Skin epidermis (tissue), 12 donors: Measurements from ENCODE around the gene CIB4.

Experiments used
- H3K27ac ChIP-seq, 21 experiments: fragments of 200-600 bp; sonication (generic) in 11 of 21; one replicate each; pipeline ENCODE4 v1.5.0; 2020; ENCODE audit warnings: mild to moderate bottlenecking in 3 of 21, inconsistent platforms in 2 of 21, moderate library complexity in 2 of 21
- H3K4me3 ChIP-seq, 7 experiments: fragments of 200-600 bp; sonication (generic) in 2 of 7; one replicate each; pipeline ENCODE4 v1.5.0; 2020; ENCODE audit warnings: inconsistent platforms in 2 of 7, mild to moderate bottlenecking in 2 of 7, moderate library complexity in 1 of 7

Gene CIB4

DNA sequence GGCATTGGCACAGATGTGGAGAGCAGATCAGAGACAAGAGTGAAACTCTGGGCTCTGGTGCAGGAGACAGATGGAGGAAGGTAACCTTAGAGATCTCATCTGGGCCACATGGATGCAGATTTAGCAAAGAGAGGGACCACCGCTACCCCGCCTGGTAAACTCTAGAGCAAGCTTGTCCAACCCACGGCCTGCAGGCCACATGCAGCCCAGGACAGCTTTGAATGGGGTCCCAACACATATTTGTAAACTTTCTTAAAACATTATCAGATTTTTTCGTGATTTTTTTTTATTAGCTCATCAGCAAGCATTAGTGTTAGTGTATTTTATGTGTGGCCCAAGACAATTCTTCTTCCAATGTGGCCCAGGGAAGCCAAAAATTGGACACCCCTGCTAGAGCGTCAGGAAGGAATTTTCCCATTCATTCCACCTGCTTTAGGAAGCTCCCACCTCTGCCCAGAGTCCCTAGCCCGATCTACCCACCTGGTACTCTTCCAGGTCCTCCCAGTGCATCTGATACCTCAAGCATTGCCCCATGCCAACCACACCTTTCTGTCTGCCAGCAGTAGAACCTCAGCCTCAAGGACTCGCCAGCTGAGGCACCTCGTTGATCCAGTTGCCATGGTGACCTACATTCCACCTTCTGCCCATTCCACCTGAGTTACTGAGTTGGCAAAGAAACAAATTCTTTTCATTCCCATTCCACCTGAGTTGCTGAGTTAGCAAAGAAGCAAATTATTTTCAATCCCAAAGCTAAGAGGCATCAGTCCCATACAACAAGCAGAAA is at the start of gene CIB4:
Gene CIB4, minus strand, starts transcription at position 586 of the 784 bp plus-strand sequence. Its CDS starts 52 bp downstream, at position 534.
- Histone ChIP-seq H3K27ac (no peak within 1 kb of the TSS), H3K4me3 (no peak within 1 kb of the TSS)

GRCh38 chr2:26687801-26688200 is 46.6 kb upstream of the CIB4 start:
- Histone ChIP-seq H3K4me3 (no peak overlapping the region), H3K27ac (no peak overlapping the region)

DNA sequence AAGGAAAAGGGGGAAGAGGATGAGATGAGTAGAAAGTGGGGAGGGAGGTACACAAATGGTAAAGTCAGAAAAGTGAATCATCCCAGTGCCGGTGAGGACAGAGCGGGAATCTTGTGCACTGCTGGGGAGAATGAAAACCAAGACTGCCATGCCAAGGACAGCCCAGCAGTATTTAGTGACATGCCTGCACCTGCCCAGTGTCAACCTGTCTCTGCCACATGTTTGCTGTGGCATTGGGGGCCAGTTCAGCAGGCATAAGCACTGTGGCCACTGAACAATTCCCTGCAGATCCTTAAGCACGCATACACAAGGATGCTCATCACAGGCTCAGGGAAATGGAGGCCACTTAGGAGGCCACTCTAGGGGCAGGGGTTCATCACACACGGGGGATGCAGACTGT is 46.2 kb upstream of the CIB4 start:
- no peak overlapping the region for H3K27ac ChIP-seq
- no peak overlapping the region for H3K4me3 ChIP-seq

- Histone ChIP-seq H3K4me3 (no peak overlapping the region), H3K27ac (no peak overlapping the region)
Measured at GRCh38 chr2:26685989-26686839, 45.0 kb upstream of the CIB4 start.

- H3K4me3 ChIP-seq, result no peak overlapping the region
- no peak overlapping the region for H3K27ac ChIP-seq
Measured at GRCh38 chr2:26685341-26685740, 44.2 kb upstream of the CIB4 start.

DNA sequence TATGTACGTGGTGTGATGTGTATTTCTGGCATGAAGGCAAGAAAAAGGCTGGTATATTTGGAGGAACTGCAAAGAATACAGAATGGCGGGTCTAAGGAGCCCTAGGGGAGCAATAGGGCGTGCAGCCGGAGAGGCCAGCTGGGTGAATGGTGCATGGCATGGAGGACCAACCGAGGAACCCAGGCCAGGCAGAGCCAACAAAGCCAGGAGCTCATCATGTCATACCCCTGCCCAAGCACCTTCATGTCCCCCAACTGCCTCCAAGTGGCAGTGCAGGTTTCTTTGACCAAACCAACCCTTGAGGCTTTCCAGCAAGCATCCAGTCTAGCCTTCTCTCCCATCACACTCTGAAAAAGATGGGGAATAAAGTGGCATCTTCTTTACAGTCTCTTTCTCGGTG is 42.4 kb upstream of the CIB4 start:
- no peak overlapping the region for H3K4me3 ChIP-seq

DNA sequence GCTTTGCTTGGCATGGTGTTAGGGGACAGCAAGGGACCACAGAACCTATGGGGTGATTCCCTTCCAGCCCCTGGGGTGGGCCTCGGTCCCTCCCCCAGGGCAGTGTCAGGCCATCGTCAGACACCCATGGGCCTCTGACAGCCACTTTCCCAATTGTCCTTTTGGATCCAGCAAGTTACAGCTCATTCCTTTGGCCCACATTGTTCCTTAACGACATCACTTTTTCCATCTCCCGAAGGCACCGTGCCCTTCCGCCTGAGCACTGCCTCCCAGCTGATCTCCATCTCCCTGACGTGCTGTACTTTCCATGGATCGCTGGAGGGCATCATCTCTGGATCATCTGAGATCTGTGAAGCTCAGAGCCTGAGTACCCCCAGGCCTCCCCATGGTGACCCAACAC is 41.0 kb upstream of the CIB4 start:
- no peak overlapping the region for H3K27ac ChIP-seq

More for the DNA sequence above, 42.4 kb upstream of the CIB4 start:
- H3K27ac ChIP-seq, result no peak overlapping the region

GRCh38 chr2:26681656-26682055 is 40.5 kb upstream of the CIB4 start:
- no peak overlapping the region for H3K27ac ChIP-seq
- no peak overlapping the region for H3K4me3 ChIP-seq

More for the DNA sequence above, 41.0 kb upstream of the CIB4 start:
- H3K4me3 ChIP-seq, result no peak overlapping the region

GRCh38 chr2:26679867-26680266 is 38.7 kb upstream of the CIB4 start:
- Histone ChIP-seq H3K27ac (no peak overlapping the region), H3K4me3 (no peak overlapping the region)

DNA sequence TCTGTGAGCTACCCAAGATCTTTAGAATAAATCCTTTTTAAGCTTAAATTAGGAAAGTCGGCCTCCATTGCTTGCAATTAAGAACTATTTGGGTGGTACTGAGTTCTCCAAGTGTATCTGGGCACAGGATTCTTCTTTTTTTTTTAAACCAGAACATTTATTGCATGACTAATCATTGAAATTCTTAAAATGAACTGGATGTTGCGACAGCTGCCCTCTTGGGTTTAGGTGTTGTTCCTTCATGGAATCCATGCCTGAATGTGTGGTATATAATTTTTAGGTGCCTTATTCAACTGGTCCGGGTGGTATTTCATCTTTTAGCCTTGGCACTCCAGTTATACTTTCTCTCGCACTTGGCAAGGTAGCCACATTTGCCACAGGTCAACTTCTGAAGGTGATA is 36.9 kb upstream of the CIB4 start:
- Histone ChIP-seq H3K4me3 (no peak overlapping the region), H3K27ac (no peak overlapping the region)

GRCh38 chr2:26675651-26676255 is 34.6 kb upstream of the CIB4 start:
- H3K4me3 ChIP-seq, result no peak overlapping the region
- no peak overlapping the region for H3K27ac ChIP-seq

DNA sequence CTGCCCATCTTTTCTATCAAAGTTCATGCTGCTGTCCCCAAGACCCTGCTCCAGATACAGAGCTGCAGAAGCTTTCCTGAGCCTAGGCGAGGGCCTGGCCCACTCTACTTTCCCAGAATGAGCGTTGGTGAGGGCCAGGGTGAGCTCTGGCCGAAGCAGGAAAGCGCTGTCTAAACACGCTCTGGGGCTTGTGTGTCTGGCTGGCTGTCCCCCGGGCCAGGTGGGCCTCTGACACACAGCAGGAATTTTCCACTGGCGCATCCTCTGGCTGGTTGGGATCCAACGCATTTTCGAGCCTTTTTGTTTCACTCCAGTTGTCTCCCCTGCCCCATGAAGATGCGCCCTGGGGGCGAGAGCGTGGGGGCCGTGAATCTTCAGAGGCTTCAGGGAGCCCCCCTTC is 33.6 kb upstream of the CIB4 start:
- H3K27ac ChIP-seq, result no peak overlapping the region
- H3K4me3 ChIP-seq, result no peak overlapping the region

DNA sequence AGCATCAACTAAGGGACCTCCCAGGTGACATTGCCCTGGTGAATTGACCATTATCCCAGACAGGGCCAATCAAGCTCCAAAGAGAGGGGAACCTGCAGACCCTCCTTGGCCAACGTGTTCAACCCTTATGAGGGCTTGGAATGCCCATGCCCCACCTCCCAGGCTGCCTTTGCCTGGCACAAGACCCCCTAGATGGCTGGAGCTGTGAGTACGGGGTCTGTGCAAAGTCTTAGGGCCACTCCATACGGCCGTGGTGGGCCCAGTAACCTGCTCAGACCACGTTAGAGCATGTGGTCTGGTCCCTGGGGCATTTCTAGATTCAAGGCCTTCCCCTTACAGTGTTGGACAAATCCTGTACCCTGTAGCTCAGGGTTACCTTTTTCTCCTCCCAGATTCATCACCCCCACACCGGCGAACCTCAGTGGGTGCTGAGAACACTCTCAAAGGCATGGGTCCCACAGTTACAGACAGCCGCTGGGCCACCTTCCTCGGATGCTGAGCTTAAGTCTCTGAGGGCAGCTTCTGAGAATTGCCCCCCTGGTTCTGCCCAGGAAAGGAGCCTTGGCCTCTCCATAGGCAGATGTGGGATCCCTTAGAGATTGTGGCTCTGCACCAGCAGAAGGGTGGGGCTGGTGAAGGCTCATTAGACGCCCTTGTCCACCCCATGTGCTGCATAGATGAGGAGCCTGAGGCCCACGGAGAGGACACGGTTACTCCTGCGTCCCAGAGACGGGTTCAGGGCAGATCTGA is 33.0 kb upstream of the CIB4 start:
- no peak overlapping the region for H3K27ac ChIP-seq
- H3K4me3 ChIP-seq, result no peak overlapping the region

DNA sequence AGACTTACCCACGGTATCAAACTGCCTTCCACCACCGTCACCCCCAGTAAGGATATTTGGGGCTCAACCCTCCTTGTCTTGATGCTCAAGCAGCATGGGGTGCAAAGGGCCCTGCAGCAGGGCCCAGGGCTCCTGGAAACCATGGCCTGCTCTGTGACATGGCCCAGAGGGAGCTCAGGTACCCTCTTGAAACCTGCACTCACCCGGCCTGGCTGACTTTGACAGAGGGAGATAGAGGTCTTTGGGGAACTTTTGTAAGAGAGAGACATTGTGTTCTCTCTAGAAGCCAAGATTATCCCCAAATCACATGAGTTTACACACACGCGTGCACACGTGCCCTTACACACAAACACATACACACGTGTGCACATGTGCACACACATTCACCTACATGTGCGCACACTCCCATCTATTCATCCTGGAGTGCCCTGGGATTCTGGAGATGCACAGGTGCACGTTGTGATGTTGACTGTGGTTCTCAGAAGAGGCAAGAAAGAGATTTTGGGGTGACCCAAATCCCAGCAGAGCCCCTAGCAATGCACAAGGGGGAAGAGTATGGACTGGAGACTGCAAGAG is 31.7 kb upstream of the CIB4 start:
- no peak overlapping the region for H3K27ac ChIP-seq

DNA sequence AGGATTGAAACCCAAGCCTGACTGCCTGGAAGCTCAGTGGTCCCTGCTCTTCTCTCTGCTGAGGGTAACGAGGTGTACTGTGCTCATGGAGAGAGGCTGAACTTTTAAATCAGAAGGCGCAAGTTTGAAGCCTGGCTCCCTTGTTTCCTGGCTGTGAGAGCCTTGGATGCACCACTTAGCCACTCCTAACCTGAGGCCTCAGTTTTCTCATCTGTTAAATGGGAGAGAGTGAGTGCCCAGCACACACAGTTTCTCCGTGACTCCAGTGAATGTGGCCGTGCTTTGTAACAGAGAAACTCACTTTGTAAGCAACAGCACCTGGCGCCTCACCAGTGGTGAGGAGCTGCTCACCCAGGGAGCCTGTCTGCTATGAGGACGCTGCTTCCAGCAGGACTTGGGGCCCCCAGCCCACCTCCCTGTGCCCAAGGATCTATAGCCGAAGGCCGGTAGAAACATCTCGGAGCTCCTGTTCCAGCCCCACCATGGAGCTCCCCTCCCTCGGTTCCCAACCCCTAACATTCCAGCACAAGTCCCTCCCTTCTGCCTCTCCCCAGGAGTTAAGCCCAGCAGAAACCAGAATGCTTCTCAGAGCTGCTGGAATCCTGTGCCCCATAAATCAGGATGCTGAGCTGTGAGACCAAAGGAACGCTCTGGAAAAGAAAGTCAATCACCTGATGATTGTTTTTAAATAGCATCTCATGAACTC is 31.1 kb upstream of the CIB4 start:
- no peak overlapping the region for H3K27ac ChIP-seq
- no peak overlapping the region for H3K4me3 ChIP-seq

More for the DNA sequence above, 31.7 kb upstream of the CIB4 start:
- no peak overlapping the region for H3K4me3 ChIP-seq

DNA sequence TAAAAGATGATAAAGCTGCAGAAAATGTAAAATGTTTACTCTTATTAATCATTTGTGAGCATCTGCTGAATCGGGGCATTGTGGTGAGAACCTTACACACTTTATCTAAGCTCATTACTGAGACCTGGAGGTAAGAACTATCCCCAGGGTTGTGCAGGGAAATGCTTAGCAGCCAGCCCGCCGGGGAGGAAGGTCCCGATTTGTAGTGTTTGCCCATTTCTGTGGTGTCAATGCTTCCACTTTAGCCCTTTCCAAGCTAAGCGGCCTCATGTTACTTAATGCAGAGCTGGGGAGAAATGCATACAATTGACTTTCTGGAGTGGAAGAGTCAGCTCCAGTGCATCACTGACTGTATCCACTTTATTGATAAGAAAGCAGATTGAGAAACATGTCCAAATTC is 30.5 kb upstream of the CIB4 start:
- Histone ChIP-seq H3K27ac (no peak overlapping the region), H3K4me3 (no peak overlapping the region)

DNA sequence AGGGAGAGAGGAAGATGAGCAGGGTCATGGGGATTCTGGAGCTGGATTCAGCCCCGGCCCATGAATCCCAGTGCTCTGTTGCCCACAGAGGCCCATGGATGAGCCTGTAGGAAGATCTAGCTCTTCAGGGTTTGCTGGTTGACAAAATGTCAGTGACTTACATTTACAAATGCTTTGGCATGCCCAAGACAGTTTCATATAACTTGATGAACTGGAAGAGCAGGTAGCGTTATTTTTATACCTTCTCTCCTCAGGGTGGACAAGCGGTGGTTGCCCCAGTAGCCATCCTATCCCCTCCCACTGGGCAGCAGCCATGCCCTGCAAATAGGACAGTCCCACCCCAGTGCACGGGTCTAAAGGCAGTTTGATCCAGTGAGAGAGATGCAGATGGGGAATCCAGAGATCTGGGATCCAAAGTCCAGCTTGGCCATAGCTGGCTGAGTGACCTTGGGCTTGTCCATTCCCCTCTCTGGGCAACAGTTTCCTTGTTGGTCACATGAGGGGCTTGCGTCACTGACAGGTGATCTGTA is 29.8 kb upstream of the CIB4 start:
- H3K27ac ChIP-seq, result no peak overlapping the region
- no peak overlapping the region for H3K4me3 ChIP-seq

DNA sequence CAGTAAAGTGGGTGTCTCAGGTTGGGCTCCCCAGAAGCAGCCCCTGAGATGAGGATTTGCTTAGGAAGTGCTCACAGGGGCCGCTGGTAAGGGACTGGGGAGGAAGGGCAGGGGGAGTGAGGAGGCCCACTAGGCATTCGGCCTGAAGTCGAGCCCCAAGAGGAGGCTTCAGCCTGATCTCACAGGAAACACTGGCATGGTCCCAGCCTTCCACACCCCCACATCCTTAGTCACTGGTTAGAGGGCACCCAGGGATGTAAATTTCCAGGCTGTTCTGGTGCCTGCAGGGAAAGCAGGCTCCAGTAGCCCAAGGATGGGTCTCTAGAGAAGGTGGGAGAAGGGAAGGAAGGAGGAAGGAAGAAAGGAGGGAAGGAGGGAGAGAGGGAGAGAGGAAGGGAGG is 29.0 kb upstream of the CIB4 start:
- H3K4me3 ChIP-seq, result no peak overlapping the region
- no peak overlapping the region for H3K27ac ChIP-seq
